SK-N-SH (cell line): ENCODE results near the gene DCXR.

Source experiments
- CTCF ChIP-seq: fragments of 200-600 bp; sonication (generic); IDR thresholded peaks from 2 replicates; pipeline ENCODE4 v1.6.1; 2017; ENCODE audit warnings: antibody characterized with exemption, mild to moderate bottlenecking, moderate library complexity
- NRF1 ChIP-seq: IDR thresholded peaks from 2 replicates; pipeline ENCODE4 v1.6.1; 2012; ENCODE audit warnings: low read depth, mild to moderate bottlenecking, low read length
- POLR2AphosphoS5 ChIP-seq: IDR thresholded peaks from 2 replicates; pipeline ENCODE4 v1.6.1; 2012; ENCODE audit warnings: low read depth, low read length

DNA sequence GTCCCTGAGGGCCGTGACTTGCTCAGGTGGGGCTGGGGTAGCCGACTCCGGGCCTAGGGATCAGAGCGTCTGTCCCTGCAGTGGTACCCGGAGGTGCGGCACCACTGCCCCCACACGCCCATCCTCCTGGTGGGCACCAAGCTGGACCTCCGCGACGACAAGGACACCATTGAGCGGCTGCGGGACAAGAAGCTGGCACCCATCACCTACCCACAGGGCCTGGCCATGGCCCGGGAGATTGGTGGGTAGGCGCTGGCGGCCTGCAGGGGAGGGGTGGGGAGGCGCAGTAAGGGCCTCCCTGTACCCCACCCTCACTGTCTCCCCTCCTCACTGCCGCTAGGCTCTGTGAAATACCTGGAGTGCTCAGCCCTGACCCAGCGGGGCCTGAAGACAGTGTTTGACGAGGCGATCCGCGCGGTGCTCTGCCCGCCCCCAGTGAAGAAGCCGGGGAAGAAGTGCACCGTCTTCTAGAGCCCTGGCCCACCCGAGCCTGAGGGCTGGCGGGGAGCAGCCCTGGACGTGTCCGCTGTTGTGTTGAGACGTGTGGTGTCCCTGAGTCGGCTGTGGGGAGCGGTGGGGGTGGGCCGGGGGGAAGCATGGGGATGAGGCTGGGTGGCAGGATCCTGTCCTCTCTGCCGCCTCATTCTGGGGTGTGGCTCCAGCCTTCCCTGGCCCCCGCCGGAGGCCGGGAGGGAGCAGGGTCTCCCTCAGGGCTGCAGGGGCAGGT, 4.0 kb downstream of the DCXR start:
- TF ChIP-seq NRF1 (no peak), CTCF (no peak), POLR2AphosphoS5 (no peak)
